IMR-90 (cell line): ENCODE data around the gene UBL7. TPM values are rescaled to one million over a fixed set of nuclear protein-coding genes. Genes with fewer than 3 reads are reported as not detected.

Source experiments
- ATAC-seq: fragments of 200-7000 bp; cut with Tn5 transposase; 2 replicates; pipeline ENCODE4 v1.9.1; 2020; ENCODE audit warnings: low read depth, mild to moderate bottlenecking, moderate library complexity
- BruUV-seq: library from RNA; stranded (reverse); fragments of 400-500 nt; replicated peaks from 2 replicates; lab custom pipeline; 2021; lab: Mats Ljungman, UMichigan
- CTCF ChIA-PET: fragments of 300-600 bp; formaldehyde crosslinking; extraction: SDS; loops from one replicate; lab custom pipeline; 2021; ENCODE audit warnings: antibody characterized with exemption; lab: Yijun Ruan, JAX
- POLR2A ChIA-PET: fragments of 300-600 bp; sonication (Branson Sonifier 250); formaldehyde crosslinking; loops from one replicate; lab custom pipeline; 2022; ENCODE audit warnings: antibody characterized with exemption; ENCODE audit not compliant: unreplicated experiment; lab: Charles Lee
- DNase-seq: peaks from one replicate; pipeline ENCODE4 v3.0.0; 2013
- H2AFZ ChIP-seq: replicated peaks from 2 replicates; pipeline ENCODE3; 2013; ENCODE audit warnings: low read length, mild to moderate bottlenecking; ENCODE audit not compliant: poor library complexity
- H2AK5ac ChIP-seq: 2 replicates; pipeline ENCODE4 v1.6.1; 2013; ENCODE audit warnings: low read depth, low read length, inconsistent platforms
- H2AK9ac ChIP-seq: replicated peaks from 2 replicates; pipeline ENCODE3; 2013; ENCODE audit warnings: mild to moderate bottlenecking, low read depth, low read length, moderate library complexity; ENCODE audit not compliant: poor library complexity
- H2BK120ac ChIP-seq: 2 replicates; pipeline ENCODE4 v1.6.1; 2013; ENCODE audit warnings: low read depth, low read length, inconsistent platforms
- H2BK15ac ChIP-seq: 3 replicates; pipeline ENCODE4 v1.6.1; 2013; ENCODE audit warnings: low read depth, low read length, inconsistent platforms
- H2BK20ac ChIP-seq: 2 replicates; pipeline ENCODE4 v1.6.1; 2013; ENCODE audit warnings: low read depth, mild to moderate bottlenecking, inconsistent platforms, low read length, moderate library complexity
- H2BK5ac ChIP-seq: 2 replicates; pipeline ENCODE4 v1.6.1; 2013; ENCODE audit warnings: mild to moderate bottlenecking, low read depth, low read length, inconsistent platforms; ENCODE audit not compliant: poor library complexity, severe bottlenecking
- H3K14ac ChIP-seq: replicated peaks from 2 replicates; pipeline ENCODE4 v1.6.1; 2013; ENCODE audit warnings: low read depth, low read length, inconsistent platforms
- H3K18ac ChIP-seq: 2 replicates; pipeline ENCODE4 v1.6.1; 2013; ENCODE audit warnings: low read depth, low read length, control low read depth
- H3K23ac ChIP-seq: 2 replicates; pipeline ENCODE4 v1.6.1; 2013; ENCODE audit warnings: low read depth, low read length, inconsistent platforms
- H3K27ac ChIP-seq: 2 replicates; pipeline ENCODE4 v1.5.1; 2013; ENCODE audit warnings: mild to moderate bottlenecking, control low read depth, low read length; ENCODE audit not compliant: insufficient read depth
- H3K27me3 ChIP-seq: 2 replicates; pipeline ENCODE4 v1.6.1; 2013; ENCODE audit warnings: low read length; ENCODE audit not compliant: control insufficient read depth, insufficient read depth
- H3K36me3 ChIP-seq: 2 replicates; pipeline ENCODE4 v1.6.1; 2013; ENCODE audit warnings: low read length, mixed read lengths; ENCODE audit not compliant: control insufficient read depth, insufficient read depth
- H3K4ac ChIP-seq: 2 replicates; pipeline ENCODE4 v1.6.1; 2013; ENCODE audit warnings: low read depth, low read length, inconsistent platforms
- H3K4me1 ChIP-seq: 2 replicates; pipeline ENCODE4 v1.6.1; 2013; ENCODE audit warnings: low read length, mixed read lengths; ENCODE audit not compliant: control insufficient read depth, insufficient read depth
- H3K4me2 ChIP-seq: 2 replicates; pipeline ENCODE4 v1.6.1; 2013; ENCODE audit warnings: low read depth, mild to moderate bottlenecking, control low read depth, low read length, moderate library complexity
- H3K4me3 ChIP-seq: 2 replicates; pipeline ENCODE4 v1.5.1; 2013; ENCODE audit warnings: low read depth, mild to moderate bottlenecking, control low read depth, low read length, moderate library complexity; ENCODE audit not compliant: insufficient read depth
- H3K56ac ChIP-seq: 2 replicates; pipeline ENCODE4 v1.6.1; 2013; ENCODE audit warnings: low read length, inconsistent platforms; ENCODE audit not compliant: insufficient read depth; ENCODE audit errors: extremely low read depth
- H3K79me1 ChIP-seq, 2 experiments: 2 replicates each; pipeline ENCODE4 v1.6.1; 2013; ENCODE audit warnings: low read length in 2 of 2, inconsistent platforms in 1 of 2, low read depth in 1 of 2
- H3K9ac ChIP-seq: 2 replicates; pipeline ENCODE4 v1.6.1; 2013; ENCODE audit warnings: low read depth, low read length, control low read depth
- H3K9me1 ChIP-seq: 2 replicates; pipeline ENCODE4 v1.6.1; 2013; ENCODE audit warnings: low read length, inconsistent platforms; ENCODE audit not compliant: insufficient read depth
- H3K9me3 ChIP-seq: 2 replicates; pipeline ENCODE4 v1.6.1; 2013; ENCODE audit warnings: low read length; ENCODE audit not compliant: control insufficient read depth, insufficient read depth
- H4K20me1 ChIP-seq: 2 replicates; pipeline ENCODE4 v1.6.1; 2013; ENCODE audit warnings: low read length, inconsistent platforms; ENCODE audit not compliant: insufficient read depth
- H4K5ac ChIP-seq: 2 replicates; pipeline ENCODE4 v1.6.1; 2013; ENCODE audit warnings: mild to moderate bottlenecking, low read depth, low read length, control low read depth
- H4K8ac ChIP-seq, 2 experiments: 2 replicates each; pipeline ENCODE4 v1.6.1; 2013; ENCODE audit warnings: low read depth in 2 of 2, low read length in 2 of 2, control low read depth in 1 of 2, inconsistent platforms in 1 of 2
- H4K91ac ChIP-seq: 2 replicates; pipeline ENCODE4 v1.6.1; 2013; ENCODE audit warnings: low read depth, low read length, inconsistent platforms; ENCODE audit not compliant: insufficient read depth
- BHLHE40 ChIP-seq: fragments of 150-350 bp; IDR thresholded peaks from 2 replicates; pipeline ENCODE4 v1.6.1; 2016; ENCODE audit warnings: mild to moderate bottlenecking, low read depth, low read length
- CHD1 ChIP-seq: IDR thresholded peaks from 2 replicates; pipeline ENCODE4 v1.6.1; 2012; ENCODE audit warnings: low read depth, low read length, improper control_type of control experiment
- CTCF ChIP-seq: conservative IDR thresholded peaks from 2 replicates; pipeline ENCODE4 v1.5.1; 2012; ENCODE audit warnings: mild to moderate bottlenecking, low read depth, low read length, improper control_type of control experiment
- FOS ChIP-seq: fragments of 150-350 bp; IDR thresholded peaks from 2 replicates; pipeline ENCODE4 v1.6.1; 2016; ENCODE audit warnings: low read depth, low read length
- MAFK ChIP-seq: IDR thresholded peaks from 2 replicates; pipeline ENCODE4 v1.6.1; 2012; ENCODE audit warnings: low read depth, low read length, improper control_type of control experiment
- MXI1 ChIP-seq: IDR thresholded peaks from 2 replicates; pipeline ENCODE4 v1.6.1; 2012; ENCODE audit warnings: low read depth, mild to moderate bottlenecking, low read length, moderate library complexity, borderline replicate concordance
- NFE2L2 ChIP-seq: fragments of 150-350 bp; IDR thresholded peaks from 2 replicates; pipeline ENCODE4 v1.6.1; 2016; ENCODE audit warnings: low read depth, mild to moderate bottlenecking, low read length
- POLR2A ChIP-seq: IDR thresholded peaks from 2 replicates; pipeline ENCODE4 v1.6.1; 2012; ENCODE audit warnings: mild to moderate bottlenecking, low read depth, low read length
- RAD21 ChIP-seq: IDR thresholded peaks from 2 replicates; pipeline ENCODE4 v1.6.1; 2012; ENCODE audit warnings: low read length, improper control_type of control experiment
- RCOR1 ChIP-seq: IDR thresholded peaks from 2 replicates; pipeline ENCODE4 v1.6.1; 2012; ENCODE audit warnings: mild to moderate bottlenecking, low read length, improper control_type of control experiment; ENCODE audit not compliant: insufficient replicate concordance
- RFX5 ChIP-seq: IDR thresholded peaks from 2 replicates; pipeline ENCODE4 v1.8.0; 2012; ENCODE audit warnings: low read depth, mild to moderate bottlenecking, low read length, moderate library complexity
- WGBS, 2 experiments: methylation state at CpG; one replicate each; pipeline versions ENCODE4 v1.1.5 to v1.1.7; 2013; ENCODE audit warnings: missing lambda C conversion rate in 2 of 2; ENCODE audit not compliant: insufficient read length in 1 of 2; ENCODE audit errors: extremely low coverage in 2 of 2; 5-methylcytosine and 5-hydroxymethylcytosine counted together
- dilution Hi-C: fragments of 300-500 bp; cut with HindIII; formaldehyde crosslinking; loops from one replicate; pipeline ENCODE4 v1.14.3; 2018; ENCODE audit warnings: low sequenced_read_pairs; ENCODE audit not compliant: unreplicated experiment
- in situ Hi-C: fragments of 300-500 bp; cut with MboI; formaldehyde crosslinking; loops from 3 replicates; pipeline ENCODE4 v1.14.3; 2019; ENCODE audit warnings: low sequenced_read_pairs, inconsistent platforms, mixed read lengths
- intact Hi-C: fragments of 100-400 bp; cut with micrococcal nuclease; formaldehyde crosslinking; loops from 2 replicates; pipeline ENCODE4 v1.10.0; 2022
- polyA plus RNA-seq, 3 experiments: library from polyadenylated mRNA; depleted of rRNA; stranded (reverse); fragments of >200 nt; gene quantifications; 2 replicates each; pipeline ENCODE4 v1.2.3, GENCODE V29; 2012; ENCODE audit warnings: low replicate concordance in 1 of 3
- total RNA-seq: library from RNA; depleted of rRNA; stranded (reverse); fragments of >200 nt; gene quantifications from 2 replicates; pipeline ENCODE4 v1.2.3, GENCODE V29; 2012
- TF ChIP-seq, protein P1 (sequence below): fragments of 150-350 bp; IDR thresholded peaks from 2 replicates; pipeline ENCODE4 v1.6.1; 2016; ENCODE audit warnings: low read depth, mild to moderate bottlenecking, low read length, moderate library complexity, borderline replicate concordance
- TF ChIP-seq, protein P2 (sequence below): fragments of 150-350 bp; IDR thresholded peaks from 2 replicates; pipeline ENCODE4 v1.6.1; 2017; ENCODE audit warnings: mild to moderate bottlenecking, antibody characterized with exemption, low read length, low read depth

Gene UBL7
- total and polyA plus RNA-seq, 2 of the 4 experiments (the other 2 are of a cell fraction) = 68.1 to 78.4 TPM

- Histone ChIP-seq H2BK120ac (peak overlapping the region; percentile 61), H3K4me1 (peaks cover 50% of the 10 kb centered on the region), H3K4me2 (no peak overlapping the region), H3K27ac (no peak overlapping the region; the same call in 1 of the 2 replicates), H3K36me3 (peaks cover 3% of the 10 kb centered on the region; the same call in 1 of the 2 replicates), H2AK9ac (peak overlapping the region; percentile 78), H4K8ac (peak overlapping the region in 1 of 2 experiments; percentile 61; a peak in 3 of 4 replicates), H3K27me3 (no peaks in the 10 kb centered on the region), H3K18ac (no peak overlapping the region; the same call in 1 of the 2 replicates), H3K9me3 (no peaks in the 10 kb centered on the region), H2AK5ac (peak overlapping the region; percentile 88), H2BK20ac (peak overlapping the region; percentile 23; the same call in 1 of the 2 replicates), H3K23ac (0 out of 2 replicates have a peak overlapping the region, but pooled peaks have one; percentile 11), H4K20me1 (no peaks in the 10 kb centered on the region; the same call in 1 of the 2 replicates), H2BK15ac (no peak overlapping the region; the same call in 2 of the 3 replicates), H4K91ac (peak overlapping the region; percentile 66), H3K4me3 (no peak overlapping the region), H3K56ac (no peak overlapping the region), H3K9ac (no peak overlapping the region), H2BK5ac (peak overlapping the region; percentile 90), H3K14ac (peak overlapping the region; percentile 51), H3K79me1 (peaks cover 22 to 97% of the 10 kb centered on the region in 2 experiments), H3K4ac (peak overlapping the region; percentile 91), H4K5ac (no peak overlapping the region), H3K9me1 (peaks cover 49% of the 10 kb centered on the region), H2AFZ (peak overlapping the region; percentile 28)
- dilution Hi-C loops = no loop called here
- ATAC-seq (peak; percentile 6), DNase-seq (no peak)
- CTCF ChIA-PET = interaction anchor here (1.4 kb wide), 1 partner anchor 38 kb away, joined by 5 read pairs; no protein-coding TSS in a partner anchor
- TF ChIP-seq FOS (no peak), MXI1 (no peak), BHLHE40 (no peak), RAD21 (no peak), MAFK (no peak), RFX5 (no peak), RCOR1 (no peak), CTCF (no peak), NFE2L2 (no peak), POLR2A (no peak), CHD1 (no peak)
- TF ChIP-seq, protein P1, sequence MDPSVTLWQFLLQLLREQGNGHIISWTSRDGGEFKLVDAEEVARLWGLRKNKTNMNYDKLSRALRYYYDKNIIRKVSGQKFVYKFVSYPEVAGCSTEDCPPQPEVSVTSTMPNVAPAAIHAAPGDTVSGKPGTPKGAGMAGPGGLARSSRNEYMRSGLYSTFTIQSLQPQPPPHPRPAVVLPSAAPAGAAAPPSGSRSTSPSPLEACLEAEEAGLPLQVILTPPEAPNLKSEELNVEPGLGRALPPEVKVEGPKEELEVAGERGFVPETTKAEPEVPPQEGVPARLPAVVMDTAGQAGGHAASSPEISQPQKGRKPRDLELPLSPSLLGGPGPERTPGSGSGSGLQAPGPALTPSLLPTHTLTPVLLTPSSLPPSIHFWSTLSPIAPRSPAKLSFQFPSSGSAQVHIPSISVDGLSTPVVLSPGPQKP = no peak
- TF ChIP-seq, protein P2, sequence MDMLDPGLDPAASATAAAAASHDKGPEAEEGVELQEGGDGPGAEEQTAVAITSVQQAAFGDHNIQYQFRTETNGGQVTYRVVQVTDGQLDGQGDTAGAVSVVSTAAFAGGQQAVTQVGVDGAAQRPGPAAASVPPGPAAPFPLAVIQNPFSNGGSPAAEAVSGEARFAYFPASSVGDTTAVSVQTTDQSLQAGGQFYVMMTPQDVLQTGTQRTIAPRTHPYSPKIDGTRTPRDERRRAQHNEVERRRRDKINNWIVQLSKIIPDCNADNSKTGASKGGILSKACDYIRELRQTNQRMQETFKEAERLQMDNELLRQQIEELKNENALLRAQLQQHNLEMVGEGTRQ = no peak
- 61% methylated on average over 6 of the region's 10 CpGs; no CpG with 5 or more reads in 1 of the 2 experiments for whole genome bisulfite sequencing, 2 experiments
- in situ Hi-C loops = no loop called here
- no TSS peak for BruUV-seq
- intact Hi-C loops = no loop called here
- POLR2A ChIA-PET = interaction anchor here (0.7 kb wide), 1 partner anchor 12 kb away, joined by 3 read pairs; no protein-coding TSS in a partner anchor
Measured at GRCh38 chr15:74420193-74420905, 40.6 kb downstream of the UBL7 start.
